Skin epidermis (tissue), 12 donors: Measurements from ENCODE around the gene ZNF670.
A peak's percentile ranks its signal among the peaks of the same experiment; 100 is the strongest.
"Not testable (repeated sequence)": the region's sequence is repeated elsewhere in the genome, so short reads cannot be mapped to it uniquely, and the experiment has no call there.

Experiments used
- H3K27ac ChIP-seq, 21 experiments: fragments of 200-600 bp; sonication (generic) in 11 of 21; one replicate each; pipeline ENCODE4 v1.5.0; 2020; ENCODE audit warnings: mild to moderate bottlenecking in 3 of 21, inconsistent platforms in 2 of 21, moderate library complexity in 2 of 21
- H3K4me3 ChIP-seq, 7 experiments: fragments of 200-600 bp; sonication (generic) in 2 of 7; one replicate each; pipeline ENCODE4 v1.5.0; 2020; ENCODE audit warnings: inconsistent platforms in 2 of 7, mild to moderate bottlenecking in 2 of 7, moderate library complexity in 1 of 7

ZNF670 gene

GRCh38 chr1:247078258-247079140, at the start of gene ZNF670:
ZNF670 (minus strand) TSS chr1:247078811; CDS start chr1:247078596, 215 bp downstream.
- H3K27ac ChIP-seq, result peak within 1 kb of the TSS in 20 of 21 experiments; percentile 41 to 86 (median 77)
- H3K4me3 ChIP-seq, result peak within 1 kb of the TSS; percentile 62 to 96 (median 86)

- peak overlapping the region in 5 of 7 experiments; percentile 2 to 28 (median 12) for H3K4me3 ChIP-seq
- H3K27ac ChIP-seq, result peak overlapping the region in 4 of 21 experiments; percentile 11 to 43 (median 26)
These were observed 49.1 kb upstream of the ZNF670 start for GRCh38 chr1:247127519-247128282.

GRCh38 chr1:247126601-247127000, 48.0 kb upstream of the ZNF670 start:
- H3K4me3 ChIP-seq, result not testable (repeated sequence)

GRCh38 chr1:247126166-247126565, 47.6 kb upstream of the ZNF670 start:
- H3K27ac ChIP-seq, H3K4me3 ChIP-seq: not testable (repeated sequence)

More at GRCh38 chr1:247126601-247127000, 48.0 kb upstream of the ZNF670 start:
- not testable (repeated sequence) for H3K27ac ChIP-seq

- H3K4me3 ChIP-seq, result no peak overlapping the region
These were observed 42.8 kb upstream of the ZNF670 start for GRCh38 chr1:247121382-247121781.

GRCh38 chr1:247120408-247120668, 41.7 kb upstream of the ZNF670 start:
- H3K27ac ChIP-seq, H3K4me3 ChIP-seq: not testable (repeated sequence)

More at GRCh38 chr1:247121382-247121781, 42.8 kb upstream of the ZNF670 start:
- no peak overlapping the region for H3K27ac ChIP-seq

- Histone ChIP-seq H3K27ac (no peak overlapping the region), H3K4me3 (no peak overlapping the region)
These were observed 41.2 kb upstream of the ZNF670 start for GRCh38 chr1:247119600-247120407.

GRCh38 chr1:247118946-247119446, 40.4 kb upstream of the ZNF670 start:
- Histone ChIP-seq H3K4me3 (no peak overlapping the region), H3K27ac (no peak overlapping the region)

- Histone ChIP-seq H3K4me3 (no peak overlapping the region), H3K27ac (no peak overlapping the region)
These were observed 36.9 kb upstream of the ZNF670 start for GRCh38 chr1:247115545-247115944.

- H3K27ac ChIP-seq, result no peak overlapping the region
- no peak overlapping the region for H3K4me3 ChIP-seq
These were observed 36.5 kb upstream of the ZNF670 start for GRCh38 chr1:247115141-247115510.

GRCh38 chr1:247114351-247115140, 35.9 kb upstream of the ZNF670 start:
- no peak overlapping the region for H3K4me3 ChIP-seq

GRCh38 chr1:247113733-247114271, 35.2 kb upstream of the ZNF670 start:
- Histone ChIP-seq H3K27ac (no peak overlapping the region), H3K4me3 (no peak overlapping the region)

More at GRCh38 chr1:247114351-247115140, 35.9 kb upstream of the ZNF670 start:
- no peak overlapping the region for H3K27ac ChIP-seq

- no peak overlapping the region for H3K27ac ChIP-seq
- no peak overlapping the region for H3K4me3 ChIP-seq
These were observed 34.5 kb upstream of the ZNF670 start for GRCh38 chr1:247113094-247113497.

- Histone ChIP-seq H3K27ac (peak overlapping the region in 6 of 21 experiments; percentile 4 to 84 (median 58)), H3K4me3 (peak overlapping the region in 4 of 7 experiments; percentile 46 to 70 (median 57))
These were observed 33.8 kb upstream of the ZNF670 start for GRCh38 chr1:247112479-247112781.

- peak overlapping the region in 18 of 21 experiments; percentile 4 to 84 (median 56) for H3K27ac ChIP-seq
- peak overlapping the region; percentile 46 to 70 (median 52) for H3K4me3 ChIP-seq
These were observed 33.3 kb upstream of the ZNF670 start for GRCh38 chr1:247111700-247112478.

- peak overlapping the region in 18 of 21 experiments; percentile 4 to 84 (median 56) for H3K27ac ChIP-seq
These were observed 32.7 kb upstream of the ZNF670 start for GRCh38 chr1:247111259-247111699.

GRCh38 chr1:247110627-247111258, 32.1 kb upstream of the ZNF670 start:
- Histone ChIP-seq H3K27ac (peak overlapping the region in 14 of 21 experiments; percentile 4 to 84 (median 60)), H3K4me3 (peak overlapping the region; percentile 46 to 70 (median 52))

More at GRCh38 chr1:247111259-247111699, 32.7 kb upstream of the ZNF670 start:
- peak overlapping the region; percentile 46 to 70 (median 52) for H3K4me3 ChIP-seq
